Head of caudate nucleus (tissue), 42 donors: ENCODE results near the gene BICDL2.
A peak's percentile ranks its signal among the peaks of the same experiment; 100 is the strongest.

Experiments used
- DNase-seq, 42 donors: peaks; one replicate each; pipeline versions ENCODE4 v3.0.0 to v3.0.0-alpha.2; 2020 to 2021; ENCODE audit warnings: mixed read lengths in 7 of 42
- intact Hi-C: fragments of 100-400 bp; cut with DNase I; formaldehyde crosslinking; loops from one replicate; pipeline ENCODE4 v1.15.0; 2022

Gene BICDL2

GRCh38 chr16:3003582-3004270, 33.0 kb downstream of the BICDL2 start:
- intact Hi-C loops, result loop anchor here (2.0 kb wide), 1 partner anchor 19 kb away; the partner anchor contains the start of gene HCFC1R1
- peak; percentile 92 to 99 (median 98) for DNase-seq

GRCh38 chr16:3001316-3001715, 35.4 kb downstream of the BICDL2 start:
- intact Hi-C loops, result no loop called here
- DNase-seq, result no peak

- intact Hi-C loops, result no loop called here
- no peak for DNase-seq
Measured at GRCh38 chr16:3000540-3000939, 36.2 kb downstream of the BICDL2 start.

- intact Hi-C loops, result no loop called here
Measured at GRCh38 chr16:2999929-3000328, 36.8 kb downstream of the BICDL2 start.

GRCh38 chr16:2996298-2996697, 40.4 kb downstream of the BICDL2 start:
- no peak for DNase-seq
- intact Hi-C loops, result no loop called here

More at GRCh38 chr16:2999929-3000328, 36.8 kb downstream of the BICDL2 start:
- no peak for DNase-seq

- no peak for DNase-seq
- intact Hi-C loops, result no loop called here
Measured at GRCh38 chr16:2992383-2993081, 44.2 kb downstream of the BICDL2 start.

- intact Hi-C loops, result no loop called here
- no peak for DNase-seq
Measured at GRCh38 chr16:2991566-2992261, 45.0 kb downstream of the BICDL2 start.

DNA sequence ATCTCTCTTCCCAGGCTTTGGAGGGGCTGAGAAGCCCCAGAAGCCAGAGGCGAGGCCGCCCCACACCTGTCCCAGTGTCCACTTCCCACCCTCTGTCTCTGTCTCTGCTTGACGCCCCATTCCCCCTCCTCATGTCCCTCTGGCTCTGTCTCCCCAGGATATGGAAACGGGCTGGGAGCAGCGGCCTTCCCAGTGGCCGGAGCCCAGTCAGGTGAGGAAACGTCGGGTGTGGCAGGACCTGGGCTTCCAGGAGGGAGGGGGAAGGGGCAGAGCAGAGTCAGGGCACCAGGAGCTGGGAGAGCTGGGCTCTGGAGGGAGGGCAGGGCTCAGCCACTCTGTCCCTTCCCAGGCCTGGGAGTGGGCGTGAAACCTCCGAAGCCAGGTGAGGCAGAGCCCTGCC, 45.9 kb downstream of the BICDL2 start:
- no peak for DNase-seq
- intact Hi-C loops, result no loop called here

GRCh38 chr16:2988590-2989099, 48.1 kb downstream of the BICDL2 start:
- intact Hi-C loops, result no loop called here
- DNase-seq, result no peak

DNA sequence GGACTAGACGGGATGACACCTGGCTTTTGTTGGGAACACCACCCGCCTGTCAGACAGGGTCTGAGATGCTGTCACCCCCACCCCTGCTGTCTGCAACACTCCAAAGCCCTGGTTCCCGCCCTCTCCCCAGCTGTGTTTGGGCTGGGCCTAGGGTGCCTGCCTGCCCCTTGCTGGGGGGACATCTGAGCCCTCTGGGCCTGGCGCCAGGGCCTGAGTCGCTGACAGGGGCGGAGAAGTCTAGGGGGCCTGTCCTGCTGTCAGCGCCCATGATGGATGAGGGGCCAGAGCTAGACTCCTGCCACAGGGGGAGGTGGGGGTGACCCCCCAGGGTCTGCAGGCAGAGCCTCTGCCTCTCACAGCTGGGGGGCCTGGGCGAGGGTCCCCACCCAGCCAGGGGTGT, 48.9 kb downstream of the BICDL2 start:
- intact Hi-C loops, result no loop called here
- DNase-seq, result no peak

GRCh38 chr16:2987286-2987685, 49.5 kb downstream of the BICDL2 start:
- intact Hi-C loops, result no loop called here
- no peak for DNase-seq

DNA sequence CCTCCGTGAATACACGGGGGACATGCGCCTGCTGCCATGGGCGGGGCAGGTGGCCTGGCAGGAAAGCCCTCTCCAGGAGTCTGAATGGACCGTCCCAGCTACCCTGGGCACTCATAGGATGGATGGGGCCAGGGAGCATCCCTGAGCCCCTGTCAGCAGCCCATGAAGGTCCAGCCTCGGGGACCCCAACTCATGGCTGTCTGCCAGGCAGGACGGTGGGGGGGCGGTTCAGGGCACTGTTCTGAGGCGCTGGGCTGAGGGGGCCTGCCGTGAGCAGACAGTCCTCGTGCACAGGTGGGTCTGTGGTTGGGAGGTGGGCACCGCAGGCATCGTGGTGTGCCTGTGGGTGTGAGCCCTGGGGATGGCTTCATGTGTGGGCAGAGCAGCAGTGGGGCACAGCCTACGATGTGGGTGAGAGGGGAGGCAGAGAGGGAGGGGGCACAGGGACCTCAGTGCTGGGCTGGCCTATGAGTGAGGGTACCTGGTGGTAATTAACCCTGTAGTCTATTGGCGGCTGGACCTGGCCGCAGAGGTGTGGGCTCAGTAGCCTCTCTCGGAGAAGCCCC, 50.0 kb downstream of the BICDL2 start:
- intact Hi-C loops, result no loop called here
- DNase-seq, result no peak

GRCh38 chr16:2985893-2986355, 50.8 kb downstream of the BICDL2 start:
- DNase-seq, result no peak
- intact Hi-C loops, result no loop called here

DNA sequence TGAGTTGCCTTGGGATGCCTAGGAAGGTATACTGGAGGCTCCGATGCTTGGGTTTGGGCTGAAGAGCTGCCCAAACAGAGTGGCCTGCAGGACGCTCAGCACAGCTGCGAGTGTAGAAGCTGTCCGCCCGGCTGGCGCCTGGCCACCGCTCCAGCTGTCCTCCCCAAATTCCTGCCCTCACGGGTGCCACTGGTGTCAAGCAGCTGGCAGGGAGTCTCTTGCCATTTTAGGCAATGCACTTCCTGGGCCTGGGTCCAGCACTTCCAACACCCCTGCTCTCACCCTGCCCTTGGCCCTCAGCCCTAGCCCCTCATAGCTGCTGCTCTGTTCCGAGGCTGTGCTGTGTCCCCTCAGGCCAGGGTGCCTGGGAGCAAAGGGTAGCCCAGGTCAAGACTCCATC, 51.3 kb downstream of the BICDL2 start:
- intact Hi-C loops, result no loop called here
- no peak for DNase-seq

GRCh38 chr16:2983706-2984136, 53.0 kb downstream of the BICDL2 start:
- intact Hi-C loops, result no loop called here
- peak; percentile 53 to 93 (median 84) for DNase-seq

GRCh38 chr16:2982402-2982801, 54.3 kb downstream of the BICDL2 start:
- intact Hi-C loops, result no loop called here

GRCh38 chr16:2981899-2982250, 54.9 kb downstream of the BICDL2 start:
- no peak for DNase-seq
- intact Hi-C loops, result no loop called here

More at GRCh38 chr16:2982402-2982801, 54.3 kb downstream of the BICDL2 start:
- DNase-seq, result no peak

DNA sequence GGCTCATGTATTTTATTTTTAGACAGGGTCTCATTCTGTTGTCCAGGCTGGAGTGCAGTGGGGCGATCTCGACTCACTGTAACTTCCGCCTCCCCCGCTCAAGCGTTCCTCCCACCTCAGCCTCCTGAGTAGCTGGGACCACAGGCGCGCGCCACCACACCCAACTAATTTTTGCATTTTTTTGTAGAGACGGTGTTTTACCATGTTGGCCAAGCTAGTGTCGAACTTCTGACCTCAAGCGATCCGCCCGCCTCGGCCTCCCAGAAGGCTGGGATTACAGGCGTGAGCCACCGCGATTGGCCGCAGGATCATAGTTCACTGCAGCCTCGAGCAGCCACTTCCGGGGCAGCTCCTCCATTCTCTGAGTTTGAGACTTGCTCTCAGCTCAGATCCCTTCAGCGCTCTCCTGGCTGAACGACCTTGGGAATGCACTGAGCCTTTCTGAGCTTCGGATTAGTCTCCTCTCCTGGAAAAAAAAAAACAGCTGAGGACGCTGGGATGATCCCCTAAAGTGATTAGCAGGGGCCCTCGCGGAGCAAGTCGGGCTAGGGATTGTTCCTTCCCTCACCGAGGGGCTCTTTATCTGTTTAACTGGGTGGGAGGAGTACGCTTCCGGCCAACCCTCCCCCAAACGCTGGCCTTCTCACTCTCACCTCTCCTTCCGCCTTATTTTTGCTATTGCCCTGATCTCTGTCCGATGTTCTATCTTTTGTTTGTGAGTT, 55.4 kb downstream of the BICDL2 start:
- no peak for DNase-seq
- intact Hi-C loops, result no loop called here
